Endothelial cell of umbilical vein (primary cell): ENCODE results near the gene TRMT1.

Experiments
- CTCF ChIP-seq, 2 donors: IDR thresholded peaks; 1 replicate in 1 of 2; 2 replicates in 1 of 2; pipeline ENCODE4 v1.5.1; 2011; ENCODE audit warnings: low read length in 2 of 2, mild to moderate bottlenecking in 2 of 2, moderate library complexity in 2 of 2, control low read depth in 1 of 2, inconsistent platforms in 1 of 2, low read depth in 1 of 2; ENCODE audit not compliant: insufficient read depth in 1 of 2; ENCODE audit errors: extremely low read depth in 1 of 2
- EZH2 ChIP-seq: IDR thresholded peaks from 2 replicates; pipeline ENCODE4 v1.6.1; 2012; ENCODE audit warnings: borderline replicate concordance, low read depth, mild to moderate bottlenecking, moderate library complexity, low read length, inconsistent platforms; ENCODE audit not compliant: severe bottlenecking
- FOS ChIP-seq: IDR thresholded peaks from 2 replicates; pipeline ENCODE4 v1.6.1; 2011; ENCODE audit warnings: mild to moderate bottlenecking, low read length, moderate library complexity, borderline replicate concordance; ENCODE audit not compliant: insufficient read depth
- MYC ChIP-seq: IDR thresholded peaks from one replicate; pipeline ENCODE4 v1.6.1; 2011; ENCODE audit warnings: mild to moderate bottlenecking, low read depth, low read length
- POLR2AphosphoS5 ChIP-seq: IDR thresholded peaks from 2 replicates; pipeline ENCODE4 v1.6.1; 2012; ENCODE audit warnings: low read depth, mild to moderate bottlenecking, control low read depth, low read length, moderate library complexity; ENCODE audit not compliant: insufficient read depth
- TF ChIP-seq, protein P1 (sequence below): IDR thresholded peaks from 2 replicates; pipeline ENCODE4 v1.6.1; 2011; ENCODE audit not compliant: insufficient read depth, insufficient read length

- no peak for TF ChIP-seq CTCF (IDR thresholded peaks at IDR 0.05; ENCODE audit: extremely low read depth in 1 of 2, insufficient read depth in 1 of 2, low read depth in 1 of 2, low read length in 2 of 2)
- no peak for TF ChIP-seq MYC
- no peak for TF ChIP-seq FOS
- no peak for TF ChIP-seq EZH2
- TF ChIP-seq POLR2AphosphoS5, result no peak
- TF ChIP-seq, protein P1, sequence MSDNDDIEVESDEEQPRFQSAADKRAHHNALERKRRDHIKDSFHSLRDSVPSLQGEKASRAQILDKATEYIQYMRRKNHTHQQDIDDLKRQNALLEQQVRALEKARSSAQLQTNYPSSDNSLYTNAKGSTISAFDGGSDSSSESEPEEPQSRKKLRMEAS, result no peak
Observed at GRCh38 chr19:13066226-13066625, 50.3 kb downstream of the TRMT1 start.
